ENCODE data around the gene PTPRM. TPM values are rescaled to one million over a fixed set of nuclear protein-coding genes. Genes with fewer than 3 reads are reported as not detected.

The PTPRM gene
- total and polyA plus RNA-seq, 2 of the 8 experiments (the other 6 are each of a cell fraction or from before 2014, with no cell fraction given) = 4.1 to 7.0 TPM

- Histone ChIP-seq H4K20me1 (replicated peaks in 1 of 2; ENCODE audit: control insufficient read depth in 1 of 2, insufficient read depth in 2 of 2, low read length in 2 of 2) (no peaks in the 10 kb centered on the region), H2AK5ac (ENCODE audit: low read depth, low read length) (no peak overlapping the region; the same call in 1 of the 2 replicates), H3K36me3 (ENCODE audit: control insufficient read depth in 2 of 4, insufficient read depth in 4 of 4, low read length in 3 of 4) (no peaks in the 10 kb centered on the region), H3K4me2 (ENCODE audit: insufficient read depth in 1 of 2, low read depth in 2 of 2, low read length in 2 of 2) (peak overlapping the region; percentile 60 to 61), H3K79me2 (ENCODE audit: control insufficient read depth in 1 of 2, insufficient read depth in 2 of 2, low read length in 2 of 2) (no peaks in the 10 kb centered on the region), H4K8ac (ENCODE audit: extremely low read depth, insufficient read depth, low read length) (no peak overlapping the region), H3K27ac (ENCODE audit: low read depth, low read length) (no peak overlapping the region; the same call in 1 of the 2 replicates), H3K4me1 (replicated peaks in 1 of 4; ENCODE audit: control insufficient read depth in 3 of 4, insufficient read depth in 4 of 4, low read length in 3 of 4) (peaks cover 1 to 23% (median 5%) of the 10 kb centered on the region in 4 experiments; a peak in 4 of 7 replicates), H2BK20ac (ENCODE audit: low read length) (peak overlapping the region; percentile 93; the same call in 1 of the 2 replicates), H2BK15ac (ENCODE audit: low read length) (0 out of 2 replicates have a peak overlapping the region, but pooled peaks have one; percentile 36), H2BK12ac (ENCODE audit: low read depth, low read length) (peak overlapping the region; percentile 90), H3K56ac (replicated peaks; ENCODE audit: insufficient read length, low read depth, low read length) (no peak overlapping the region), H3K23ac (ENCODE audit: insufficient read length) (no peak overlapping the region), H3K23me2 (ENCODE audit: low read depth, low read length) (no peaks in the 10 kb centered on the region), H3K9me3 (ENCODE audit: insufficient read depth in 2 of 2, low read depth in 1 of 2, low read length in 1 of 2) (no peaks in the 10 kb centered on the region), H3K79me1 (ENCODE audit: low read depth, low read length) (no peaks in the 10 kb centered on the region), H3K27me3 (replicated peaks in 1 of 4; ENCODE audit: control insufficient read depth in 3 of 4, extremely low read depth in 1 of 4, insufficient read depth in 3 of 4, low read length in 3 of 4) (peaks cover 0 to 3% (median 0%) of the 10 kb centered on the region in 4 experiments; a peak in 4 of 7 replicates), H4K5ac (ENCODE audit: insufficient read length, low read depth, low read length) (no peak overlapping the region), H3K14ac (ENCODE audit: insufficient read length) (no peak overlapping the region), H2BK120ac (replicated peaks; ENCODE audit: low read depth, low read length) (peak overlapping the region; percentile 14), H3K4ac (replicated peaks; ENCODE audit: insufficient read length, low read depth, low read length) (no peak overlapping the region), H4K91ac (replicated peaks; ENCODE audit: insufficient read length, low read length) (no peak overlapping the region), H2AFZ (ENCODE audit: low read length) (0 out of 2 replicates have a peak overlapping the region, but pooled peaks have one; percentile 62), H3K18ac (ENCODE audit: extremely low read depth, low read length) (0 out of 2 replicates have a peak overlapping the region, but pooled peaks have one; percentile 89), H2BK5ac (ENCODE audit: low read depth, low read length) (peak overlapping the region; percentile 96; the same call in 1 of the 2 replicates), H3K9ac (replicated peaks in 1 of 4; ENCODE audit: extremely low read depth in 1 of 4, low read depth in 3 of 4, low read length in 3 of 4) (no peak overlapping the region), H3K4me3 (ENCODE audit: extremely low read depth in 1 of 4, insufficient read depth in 2 of 4, low read depth in 3 of 4, low read length in 4 of 4) (peak overlapping the region in 1 of 4 experiments; percentile 38; a peak in 1 of 8 replicates)
- CTCF ChIA-PET (ENCODE audit: partially characterized antibody) = interaction anchor here (0.6 to 2.5 kb wide), 13 partner anchors 12 to 323 kb away, joined by 3 to 18 read pairs (median 4); no protein-coding TSS in a partner anchor
- POLR2A ChIA-PET (ENCODE audit: partially characterized antibody) = no interaction called here
- DNase-seq (ENCODE audit: low read depth in 1 of 2, low spot score in 2 of 2) (peak; percentile 55 to 63), FAIRE-seq (peak; percentile 96)
- whole genome bisulfite sequencing, 2 experiments (ENCODE audit: extremely low coverage in 1 of 2, insufficient coverage in 1 of 2, insufficient read length in 1 of 2, insufficient replicate concordance in 2 of 2, low coverage in 1 of 2, low lambda C conversion rate in 2 of 2, missing lambda C conversion rate in 1 of 2) = 7% methylated on average over 7 of the region's 7 CpGs; no CpG with 5 or more reads in 1 of the 2 experiments
- TF ChIP-seq POLR2AphosphoS5 (IDR thresholded peaks at IDR 0.05; ENCODE audit: low read depth, low read length) (no peak), JUND (IDR thresholded peaks at IDR 0.05; ENCODE audit: low read length) (peak; percentile 56; the same call in 1 of the 2 replicates)
Measured at GRCh38 chr18:8084160-8084559, 517.0 kb downstream of the PTPRM start.
